GM21447 (cell line): Measurements from ENCODE around the gene MYT1.

Source experiments
- ATAC-seq: cut with Tn5 transposase; IDR thresholded peaks from one replicate; pipeline ENCODE4 v1.9.1; 2021; ENCODE audit not compliant: unreplicated experiment

MYT1 gene

GRCh38 chr20:64242797-64243475, 78.7 kb downstream of the MYT1 start:
- ATAC-seq, result no peak

- ATAC-seq, result no peak
Observed at GRCh38 chr20:64244281-64244805, 80.1 kb downstream of the MYT1 start.

GRCh38 chr20:64244870-64245603, 80.8 kb downstream of the MYT1 start:
- ATAC-seq, result no peak

GRCh38 chr20:64245746-64246595, 81.7 kb downstream of the MYT1 start:
- no peak for ATAC-seq

GRCh38 chr20:64246616-64247306, 82.5 kb downstream of the MYT1 start:
- no peak for ATAC-seq

- no peak for ATAC-seq
Observed at GRCh38 chr20:64247307-64247618, 83.0 kb downstream of the MYT1 start.

GRCh38 chr20:64247970-64248841, 84.0 kb downstream of the MYT1 start:
- no peak for ATAC-seq

GRCh38 chr20:64250027-64250426, 85.8 kb downstream of the MYT1 start:
- no peak for ATAC-seq

- no peak for ATAC-seq
Observed at GRCh38 chr20:64253000-64253383, 88.7 kb downstream of the MYT1 start.

- no peak for ATAC-seq
Observed at GRCh38 chr20:64253443-64253842, 89.2 kb downstream of the MYT1 start.

GRCh38 chr20:64254156-64254555, 89.9 kb downstream of the MYT1 start:
- ATAC-seq, result no peak

- no peak for ATAC-seq
Observed at GRCh38 chr20:64254571-64255360, 90.5 kb downstream of the MYT1 start.

GRCh38 chr20:64255361-64256281, 91.4 kb downstream of the MYT1 start, which contains the start of gene PCMTD2:
Gene PCMTD2 (plus strand): TSS chr20:64255748. CDS start chr20:64259966, 4,218 bp downstream.
- peak; percentile 71 for ATAC-seq

- no peak for ATAC-seq
Observed at GRCh38 chr20:64256282-64256935, 92.2 kb downstream of the MYT1 start.

GRCh38 chr20:64257107-64257757, 93.0 kb downstream of the MYT1 start:
- ATAC-seq, result no peak

GRCh38 chr20:64258071-64258823, 94.0 kb downstream of the MYT1 start:
- ATAC-seq, result no peak
